Eye (tissue), 1 donor: ENCODE data around the gene TMIGD2.
"Not testable (repeated sequence)": the region's sequence is repeated elsewhere in the genome, so short reads cannot be mapped to it uniquely, and the experiment has no call there.

Experiments
- DNase-seq: peaks from one replicate; pipeline ENCODE4 v3.0.0-alpha.2; 2015

Gene TMIGD2

GRCh38 chr19:4266253-4267000, 35.8 kb downstream of the TMIGD2 start:
- no peak for DNase-seq

- no peak for DNase-seq
Measured at GRCh38 chr19:4264812-4265211, 37.4 kb downstream of the TMIGD2 start.

GRCh38 chr19:4260613-4261191, 41.5 kb downstream of the TMIGD2 start:
- DNase-seq = no peak

- DNase-seq = no peak
Measured at GRCh38 chr19:4258181-4258580, 44.0 kb downstream of the TMIGD2 start.

GRCh38 chr19:4257025-4257424, 45.2 kb downstream of the TMIGD2 start:
- DNase-seq = no peak

GRCh38 chr19:4256563-4256962, 45.6 kb downstream of the TMIGD2 start:
- DNase-seq = no peak

GRCh38 chr19:4246767-4247593, 55.2 kb downstream of the TMIGD2 start, which contains the start of gene YJU2:
Gene YJU2, plus strand, starts transcription at chr19:4247080. Its CDS starts 67 bp downstream, at chr19:4247147.
- DNase-seq = peak; percentile 100

- not testable (repeated sequence) for DNase-seq
Measured at GRCh38 chr19:4245938-4246337, 56.3 kb downstream of the TMIGD2 start.
